Ishikawa (cell line): ENCODE results near the gene RTN4RL1.

ENCODE experiments used
- CEBPB ChIP-seq: IDR thresholded peaks from 2 replicates; pipeline ENCODE4 v1.6.1; 2012
- CREB1 ChIP-seq: IDR thresholded peaks from 2 replicates; pipeline ENCODE4 v1.6.1; 2012; ENCODE audit warnings: low read depth
- EGR1 ChIP-seq: IDR thresholded peaks from 2 replicates; pipeline ENCODE4 v1.6.1; 2012
- EP300 ChIP-seq: IDR thresholded peaks from 2 replicates; pipeline ENCODE4 v1.6.1; 2012; ENCODE audit warnings: borderline replicate concordance
- FOXM1 ChIP-seq: IDR thresholded peaks from 2 replicates; pipeline ENCODE4 v1.6.1; 2012; ENCODE audit warnings: low read depth, borderline replicate concordance
- MAX ChIP-seq: IDR thresholded peaks from 2 replicates; pipeline ENCODE4 v1.6.1; 2012
- NFIC ChIP-seq: IDR thresholded peaks from 2 replicates; pipeline ENCODE4 v1.6.1; 2012
- RAD21 ChIP-seq: IDR thresholded peaks from 2 replicates; pipeline ENCODE4 v1.6.1; 2012; ENCODE audit warnings: low read depth
- REST ChIP-seq: IDR thresholded peaks from 2 replicates; pipeline ENCODE4 v1.6.1; 2012; ENCODE audit warnings: low read depth, mild to moderate bottlenecking
- TAF1 ChIP-seq: IDR thresholded peaks from 2 replicates; pipeline ENCODE4 v1.6.1; 2012; ENCODE audit warnings: low read depth, mild to moderate bottlenecking
- TEAD4 ChIP-seq: IDR thresholded peaks from 2 replicates; pipeline ENCODE4 v1.6.1; 2012
- USF1 ChIP-seq: IDR thresholded peaks from 2 replicates; pipeline ENCODE4 v1.6.1; 2012
- YY1 ChIP-seq: IDR thresholded peaks from 2 replicates; pipeline ENCODE4 v1.6.1; 2012; ENCODE audit warnings: low read depth
- ZBTB7A ChIP-seq: IDR thresholded peaks from 2 replicates; pipeline ENCODE4 v1.6.1; 2012; ENCODE audit warnings: low read depth

- TF ChIP-seq FOXM1 = no peak
- TF ChIP-seq EGR1 = no peak
- TF ChIP-seq CREB1 = no peak
- TF ChIP-seq CEBPB = no peak
- no peak for TF ChIP-seq TAF1
- TF ChIP-seq REST = no peak
- TF ChIP-seq EP300 = no peak
- TF ChIP-seq RAD21 = no peak
- no peak for TF ChIP-seq MAX
- TF ChIP-seq TEAD4 = no peak
- TF ChIP-seq USF1 = no peak
- TF ChIP-seq YY1 = no peak
- no peak for TF ChIP-seq ZBTB7A
- no peak for TF ChIP-seq NFIC
Observed at GRCh38 chr17:1920948-1921351, 104.2 kb downstream of the RTN4RL1 start.
